ENCODE results near the gene SOCS1. TPM values are rescaled to one million over a fixed set of nuclear protein-coding genes. Genes with fewer than 3 reads are reported as not detected.

SOCS1 gene
- total RNA-seq, 2 experiments from 2014 or later = 71.3 to 71.4 TPM

DNA sequence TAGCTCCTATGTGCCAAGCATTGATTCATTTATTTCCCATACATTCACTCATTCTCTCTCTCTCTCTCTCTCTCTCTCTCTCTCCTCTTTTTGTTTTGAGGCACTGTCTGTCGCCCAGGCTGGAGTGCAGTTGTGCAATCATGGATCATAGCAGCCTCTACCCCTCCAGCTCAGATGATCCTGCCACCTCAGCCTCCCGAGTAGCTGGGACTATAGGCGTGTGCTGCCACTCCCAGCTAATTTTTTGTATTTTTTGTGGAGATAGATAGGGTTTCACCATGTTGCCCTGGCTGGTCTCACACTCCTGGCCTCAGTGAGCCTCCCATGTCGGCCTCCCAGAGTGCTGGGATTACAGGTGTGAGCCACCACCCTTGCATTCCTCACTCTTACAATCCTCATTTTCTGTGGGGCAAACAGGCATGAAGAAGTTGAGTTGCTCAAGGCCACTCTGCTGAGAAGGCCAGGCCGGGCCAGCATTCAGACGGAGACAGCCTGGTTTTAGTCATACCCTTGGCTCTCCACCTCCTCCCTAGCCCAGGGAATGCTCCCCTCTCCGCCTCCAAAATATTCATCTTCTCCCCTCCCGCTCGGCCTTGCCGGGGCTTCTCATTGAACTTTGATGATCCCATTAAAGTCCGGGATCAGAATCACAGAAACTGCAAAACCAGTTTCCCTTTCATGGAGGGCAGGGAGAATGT, 21.0 kb upstream of the SOCS1 start:
- Histone ChIP-seq H3K9me3 (ENCODE audit: control insufficient read depth in 1 of 2, insufficient read depth in 1 of 2, low read length in 2 of 2) (no peaks in the 10 kb centered on the region), H3K4me1 (ENCODE audit: insufficient read depth, low read length) (no peaks in the 10 kb centered on the region), H3K27me3 (ENCODE audit: control insufficient read depth in 1 of 2, insufficient read depth in 2 of 2, low read length in 2 of 2) (no peaks in the 10 kb centered on the region), H3K27ac (ENCODE audit: low read depth in 1 of 2, low read length in 2 of 2) (no peak overlapping the region), H3K4me3 (ENCODE audit: low read length) (no peak overlapping the region), H3K36me3 (ENCODE audit: insufficient read depth, low read length) (no peaks in the 10 kb centered on the region)
- H3K27me3 Mint-ChIP-seq = no peaks in the 10 kb centered on the region
- POLR2A ChIA-PET = no interaction called here
- no peaks in the 10 kb centered on the region for H3K36me3 Mint-ChIP-seq (ENCODE audit: low read depth)
- H3K4me1 Mint-ChIP-seq (ENCODE audit: low read depth) = no peaks in the 10 kb centered on the region
- DNase-seq = no peak
- TF ChIP-seq, protein P1, sequence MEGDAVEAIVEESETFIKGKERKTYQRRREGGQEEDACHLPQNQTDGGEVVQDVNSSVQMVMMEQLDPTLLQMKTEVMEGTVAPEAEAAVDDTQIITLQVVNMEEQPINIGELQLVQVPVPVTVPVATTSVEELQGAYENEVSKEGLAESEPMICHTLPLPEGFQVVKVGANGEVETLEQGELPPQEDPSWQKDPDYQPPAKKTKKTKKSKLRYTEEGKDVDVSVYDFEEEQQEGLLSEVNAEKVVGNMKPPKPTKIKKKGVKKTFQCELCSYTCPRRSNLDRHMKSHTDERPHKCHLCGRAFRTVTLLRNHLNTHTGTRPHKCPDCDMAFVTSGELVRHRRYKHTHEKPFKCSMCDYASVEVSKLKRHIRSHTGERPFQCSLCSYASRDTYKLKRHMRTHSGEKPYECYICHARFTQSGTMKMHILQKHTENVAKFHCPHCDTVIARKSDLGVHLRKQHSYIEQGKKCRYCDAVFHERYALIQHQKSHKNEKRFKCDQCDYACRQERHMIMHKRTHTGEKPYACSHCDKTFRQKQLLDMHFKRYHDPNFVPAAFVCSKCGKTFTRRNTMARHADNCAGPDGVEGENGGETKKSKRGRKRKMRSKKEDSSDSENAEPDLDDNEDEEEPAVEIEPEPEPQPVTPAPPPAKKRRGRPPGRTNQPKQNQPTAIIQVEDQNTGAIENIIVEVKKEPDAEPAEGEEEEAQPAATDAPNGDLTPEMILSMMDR (IDR thresholded peaks at IDR 0.05) = no peak
- intact Hi-C loops (cut with DNase I, micrococcal nuclease) = no loop called here
- H3K4me3 Mint-ChIP-seq = no peak overlapping the region
- CTCF ChIA-PET = no interaction called here
- ATAC-seq (ENCODE audit: poor library complexity) = no peak
- H3K9me3 Mint-ChIP-seq = no peaks in the 10 kb centered on the region
- H3K27ac Mint-ChIP-seq = no peak overlapping the region

GRCh38 chr16:11276143-11276895, 20.3 kb upstream of the SOCS1 start, which contains the start of gene PRM2:
Gene PRM2 (minus strand): TSS chr16:11276480. CDS start chr16:11276370, 110 bp downstream.
- Histone ChIP-seq H3K36me3 (ENCODE audit: insufficient read depth, low read length) (no peaks in the 10 kb centered on the region), H3K27me3 (ENCODE audit: control insufficient read depth in 1 of 2, insufficient read depth in 2 of 2, low read length in 2 of 2) (no peaks in the 10 kb centered on the region), H3K27ac (ENCODE audit: low read depth in 1 of 2, low read length in 2 of 2) (no peak within 1 kb of the TSS), H3K9me3 (ENCODE audit: control insufficient read depth in 1 of 2, insufficient read depth in 1 of 2, low read length in 2 of 2) (no peaks in the 10 kb centered on the region), H3K4me1 (ENCODE audit: insufficient read depth, low read length) (no peaks in the 10 kb centered on the region), H3K4me3 (ENCODE audit: low read length) (no peak within 1 kb of the TSS)
- Mint-ChIP-seq H3K36me3 (ENCODE audit: low read depth) (no peaks in the 10 kb centered on the region), H3K9me3 (no peaks in the 10 kb centered on the region), H3K27ac (no peak within 1 kb of the TSS), H3K27me3 (no peaks in the 10 kb centered on the region), H3K4me1 (ENCODE audit: low read depth) (no peaks in the 10 kb centered on the region), H3K4me3 (no peak within 1 kb of the TSS)
- TF ChIP-seq, protein P1 (IDR thresholded peaks at IDR 0.05) = no peak
- ChIA-PET CTCF (no interaction called here), POLR2A (no interaction called here)
- intact Hi-C loops (cut with DNase I, micrococcal nuclease) = no loop called here
- ATAC-seq (ENCODE audit: poor library complexity) (no peak), DNase-seq (no peak)

DNA sequence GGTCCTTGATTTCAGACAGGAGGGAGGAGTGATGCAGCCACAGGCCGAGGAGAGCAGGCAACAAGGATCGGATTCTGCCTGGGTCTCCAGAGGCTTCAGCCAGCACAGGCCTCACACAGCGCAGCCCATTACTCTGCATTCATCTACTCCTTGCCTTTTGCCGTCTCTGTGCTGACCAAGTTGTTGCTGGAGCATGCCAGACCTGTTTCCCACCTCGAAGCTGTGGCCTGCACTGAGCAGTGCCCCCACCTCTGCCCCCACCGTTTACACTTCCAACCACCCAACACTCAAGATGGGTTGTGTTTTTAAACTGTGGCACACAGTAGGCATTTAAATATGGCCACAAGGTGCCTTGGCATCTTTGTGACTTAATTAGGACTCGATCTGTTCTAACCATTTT, 19.0 kb upstream of the SOCS1 start:
- Histone ChIP-seq H3K4me1 (ENCODE audit: insufficient read depth, low read length) (no peaks in the 10 kb centered on the region), H3K4me3 (ENCODE audit: low read length) (no peak overlapping the region), H3K36me3 (ENCODE audit: insufficient read depth, low read length) (no peaks in the 10 kb centered on the region), H3K9me3 (ENCODE audit: control insufficient read depth in 1 of 2, insufficient read depth in 1 of 2, low read length in 2 of 2) (no peaks in the 10 kb centered on the region), H3K27ac (ENCODE audit: low read depth in 1 of 2, low read length in 2 of 2) (no peak overlapping the region), H3K27me3 (ENCODE audit: control insufficient read depth in 1 of 2, insufficient read depth in 2 of 2, low read length in 2 of 2) (no peaks in the 10 kb centered on the region)
- no peak for DNase-seq
- intact Hi-C loops (cut with DNase I, micrococcal nuclease) = no loop called here
- TF ChIP-seq, protein P1 (IDR thresholded peaks at IDR 0.05) = no peak
- Mint-ChIP-seq H3K36me3 (ENCODE audit: low read depth) (no peaks in the 10 kb centered on the region), H3K4me3 (no peak overlapping the region), H3K9me3 (no peaks in the 10 kb centered on the region), H3K27ac (no peak overlapping the region), H3K27me3 (no peaks in the 10 kb centered on the region), H3K4me1 (ENCODE audit: low read depth) (no peaks in the 10 kb centered on the region)
- ChIA-PET CTCF (interaction anchor here (1.0 kb wide), 1 partner anchor 231 kb away, joined by 3 read pairs; no protein-coding TSS in a partner anchor), POLR2A (no interaction called here)
- no peak for ATAC-seq (ENCODE audit: poor library complexity)

Measured in CD4-positive, alpha-beta T cell (primary cell).